ENCODE data around the gene METTL26.

DNA sequence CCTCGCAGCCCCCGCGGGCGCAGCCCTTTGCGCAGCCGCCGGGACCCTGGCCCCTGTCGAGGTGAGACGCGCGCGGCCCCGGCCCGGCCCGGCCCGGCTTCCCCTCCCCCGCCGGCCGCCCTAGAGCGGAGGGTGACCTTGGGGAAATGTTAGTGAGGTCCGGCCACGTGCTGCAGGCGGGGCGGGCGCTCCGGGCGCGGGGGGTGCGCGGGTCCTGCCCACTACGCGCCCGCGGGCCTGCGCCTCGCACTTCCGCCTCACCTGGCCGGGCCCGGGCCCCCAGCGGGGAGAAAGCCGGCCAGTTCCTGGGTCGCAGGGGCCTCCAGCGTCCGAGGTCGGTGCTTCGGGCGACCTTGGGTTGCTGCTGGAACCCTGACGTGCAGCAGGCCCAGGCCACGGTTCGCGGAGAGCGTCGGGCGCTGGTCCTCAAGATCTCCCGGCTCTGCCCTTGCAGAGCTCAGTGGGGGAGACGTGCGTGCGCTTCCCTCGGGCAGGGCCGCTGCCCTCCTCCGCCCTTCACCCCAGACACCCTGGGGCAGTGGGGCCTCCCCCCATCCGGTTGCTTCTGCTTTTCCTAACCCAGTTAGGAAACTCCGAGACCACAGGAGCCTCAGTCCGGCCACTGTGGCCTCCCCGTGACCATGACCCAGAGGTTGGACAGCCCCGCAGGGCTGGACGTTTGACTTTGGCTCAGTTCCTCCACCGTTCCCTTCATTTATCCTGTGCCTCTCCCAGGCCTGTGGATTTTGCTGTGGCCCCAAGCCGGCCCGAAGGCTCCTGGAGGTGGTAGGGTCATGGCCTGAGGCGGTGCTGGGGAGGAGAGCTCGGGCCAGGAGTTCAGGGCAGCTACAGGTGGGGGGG lies 6.3 kb upstream of the METTL26 start:
- TF ChIP-seq POLR2A (IDR thresholded peaks at IDR 0.05): peak; percentile 20 to 62 (median 59)
- TF ChIP-seq, protein P1, sequence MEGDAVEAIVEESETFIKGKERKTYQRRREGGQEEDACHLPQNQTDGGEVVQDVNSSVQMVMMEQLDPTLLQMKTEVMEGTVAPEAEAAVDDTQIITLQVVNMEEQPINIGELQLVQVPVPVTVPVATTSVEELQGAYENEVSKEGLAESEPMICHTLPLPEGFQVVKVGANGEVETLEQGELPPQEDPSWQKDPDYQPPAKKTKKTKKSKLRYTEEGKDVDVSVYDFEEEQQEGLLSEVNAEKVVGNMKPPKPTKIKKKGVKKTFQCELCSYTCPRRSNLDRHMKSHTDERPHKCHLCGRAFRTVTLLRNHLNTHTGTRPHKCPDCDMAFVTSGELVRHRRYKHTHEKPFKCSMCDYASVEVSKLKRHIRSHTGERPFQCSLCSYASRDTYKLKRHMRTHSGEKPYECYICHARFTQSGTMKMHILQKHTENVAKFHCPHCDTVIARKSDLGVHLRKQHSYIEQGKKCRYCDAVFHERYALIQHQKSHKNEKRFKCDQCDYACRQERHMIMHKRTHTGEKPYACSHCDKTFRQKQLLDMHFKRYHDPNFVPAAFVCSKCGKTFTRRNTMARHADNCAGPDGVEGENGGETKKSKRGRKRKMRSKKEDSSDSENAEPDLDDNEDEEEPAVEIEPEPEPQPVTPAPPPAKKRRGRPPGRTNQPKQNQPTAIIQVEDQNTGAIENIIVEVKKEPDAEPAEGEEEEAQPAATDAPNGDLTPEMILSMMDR (IDR thresholded peaks at IDR 0.05): peak in 1 of 7 experiments; percentile 4

Data from body of pancreas (tissue), 4 donors.